ENCODE data around the gene CFAP141.

DNA sequence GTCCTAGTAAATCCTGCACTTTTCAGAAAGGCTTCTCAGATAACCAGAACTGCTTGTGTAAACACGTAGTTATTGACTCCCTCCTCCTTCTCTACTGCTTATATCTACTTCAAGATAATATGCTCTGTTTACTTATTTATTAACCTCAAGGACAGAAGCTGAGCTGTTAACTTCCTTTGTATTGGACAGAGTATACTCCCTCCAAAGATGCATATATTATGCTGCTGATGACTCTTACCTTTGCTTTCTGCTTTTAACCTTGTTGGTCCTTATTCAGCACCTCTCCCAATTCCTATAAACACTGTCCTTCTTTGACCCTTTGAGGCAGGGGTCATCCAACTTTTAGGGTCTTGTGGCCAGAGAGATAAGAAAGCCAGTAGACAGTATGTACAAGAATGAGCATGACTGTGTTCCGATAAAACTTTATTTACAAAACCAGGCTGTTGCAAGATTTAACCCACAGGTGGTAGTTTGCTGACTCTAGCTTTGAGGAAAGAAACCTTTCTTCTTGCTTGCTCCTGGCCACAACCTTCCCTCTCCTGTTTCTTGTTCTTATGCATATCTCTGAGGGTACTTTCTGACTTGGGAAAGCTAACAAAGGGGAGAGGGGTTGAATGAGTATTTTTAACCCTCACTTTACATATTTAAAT, 19.2 kb downstream of the CFAP141 start:
- TF ChIP-seq NR1H2 (CRISPR knock-in tag; IDR thresholded peaks at IDR 0.05) (no peak), NFYB (CRISPR knock-in tag; conservative IDR thresholded peaks at IDR 0.05; ENCODE audit: low read depth) (no peak), JUN (CRISPR knock-in tag; IDR thresholded peaks at IDR 0.05) (no peak), ZNF232 (CRISPR knock-in tag; IDR thresholded peaks at IDR 0.05) (no peak)
- TF ChIP-seq, protein P1, sequence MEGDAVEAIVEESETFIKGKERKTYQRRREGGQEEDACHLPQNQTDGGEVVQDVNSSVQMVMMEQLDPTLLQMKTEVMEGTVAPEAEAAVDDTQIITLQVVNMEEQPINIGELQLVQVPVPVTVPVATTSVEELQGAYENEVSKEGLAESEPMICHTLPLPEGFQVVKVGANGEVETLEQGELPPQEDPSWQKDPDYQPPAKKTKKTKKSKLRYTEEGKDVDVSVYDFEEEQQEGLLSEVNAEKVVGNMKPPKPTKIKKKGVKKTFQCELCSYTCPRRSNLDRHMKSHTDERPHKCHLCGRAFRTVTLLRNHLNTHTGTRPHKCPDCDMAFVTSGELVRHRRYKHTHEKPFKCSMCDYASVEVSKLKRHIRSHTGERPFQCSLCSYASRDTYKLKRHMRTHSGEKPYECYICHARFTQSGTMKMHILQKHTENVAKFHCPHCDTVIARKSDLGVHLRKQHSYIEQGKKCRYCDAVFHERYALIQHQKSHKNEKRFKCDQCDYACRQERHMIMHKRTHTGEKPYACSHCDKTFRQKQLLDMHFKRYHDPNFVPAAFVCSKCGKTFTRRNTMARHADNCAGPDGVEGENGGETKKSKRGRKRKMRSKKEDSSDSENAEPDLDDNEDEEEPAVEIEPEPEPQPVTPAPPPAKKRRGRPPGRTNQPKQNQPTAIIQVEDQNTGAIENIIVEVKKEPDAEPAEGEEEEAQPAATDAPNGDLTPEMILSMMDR (IDR thresholded peaks at IDR 0.05), result no peak
- TF ChIP-seq, protein P2, sequence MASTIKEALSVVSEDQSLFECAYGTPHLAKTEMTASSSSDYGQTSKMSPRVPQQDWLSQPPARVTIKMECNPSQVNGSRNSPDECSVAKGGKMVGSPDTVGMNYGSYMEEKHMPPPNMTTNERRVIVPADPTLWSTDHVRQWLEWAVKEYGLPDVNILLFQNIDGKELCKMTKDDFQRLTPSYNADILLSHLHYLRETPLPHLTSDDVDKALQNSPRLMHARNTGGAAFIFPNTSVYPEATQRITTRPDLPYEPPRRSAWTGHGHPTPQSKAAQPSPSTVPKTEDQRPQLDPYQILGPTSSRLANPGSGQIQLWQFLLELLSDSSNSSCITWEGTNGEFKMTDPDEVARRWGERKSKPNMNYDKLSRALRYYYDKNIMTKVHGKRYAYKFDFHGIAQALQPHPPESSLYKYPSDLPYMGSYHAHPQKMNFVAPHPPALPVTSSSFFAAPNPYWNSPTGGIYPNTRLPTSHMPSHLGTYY (CRISPR knock-in tag; IDR thresholded peaks at IDR 0.05), result no peak
- TF ChIP-seq, protein P3, sequence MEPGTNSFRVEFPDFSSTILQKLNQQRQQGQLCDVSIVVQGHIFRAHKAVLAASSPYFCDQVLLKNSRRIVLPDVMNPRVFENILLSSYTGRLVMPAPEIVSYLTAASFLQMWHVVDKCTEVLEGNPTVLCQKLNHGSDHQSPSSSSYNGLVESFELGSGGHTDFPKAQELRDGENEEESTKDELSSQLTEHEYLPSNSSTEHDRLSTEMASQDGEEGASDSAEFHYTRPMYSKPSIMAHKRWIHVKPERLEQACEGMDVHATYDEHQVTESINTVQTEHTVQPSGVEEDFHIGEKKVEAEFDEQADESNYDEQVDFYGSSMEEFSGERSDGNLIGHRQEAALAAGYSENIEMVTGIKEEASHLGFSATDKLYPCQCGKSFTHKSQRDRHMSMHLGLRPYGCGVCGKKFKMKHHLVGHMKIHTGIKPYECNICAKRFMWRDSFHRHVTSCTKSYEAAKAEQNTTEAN (CRISPR knock-in tag; IDR thresholded peaks at IDR 0.05), result no peak

All from WTC11 (cell line).